ENCODE data around the gene IL11RA.

- TF ChIP-seq POLR2A (IDR thresholded peaks at IDR 0.05) = no peak
- TF ChIP-seq CTCF (IDR thresholded peaks at IDR 0.05) = no peak
- TF ChIP-seq POLR2AphosphoS5 (IDR thresholded peaks at IDR 0.05) = no peak
- TF ChIP-seq EP300 (IDR thresholded peaks at IDR 0.05) = no peak
Observed at GRCh38 chr9:34687276-34688030, 35.5 kb downstream of the IL11RA start.

Measured in stomach (tissue), 4 donors.